ENCODE data around the gene PLEKHG3.

- TF ChIP-seq ATF2 (IDR thresholded peaks at IDR 0.05; ENCODE audit: low read length) = no peak
- TF ChIP-seq CTCF (IDR thresholded peaks at IDR 0.05 in 2 of 3, conservative IDR thresholded peaks at IDR 0.05 in 1 of 3; ENCODE audit: control insufficient read depth in 2 of 3, extremely low read depth in 1 of 3, insufficient read depth in 1 of 3, low read depth in 3 of 3, low read length in 3 of 3) = no peak
- TF ChIP-seq RAD21 (IDR thresholded peaks at IDR 0.05; ENCODE audit: insufficient read depth, low read depth, low read length) = no peak
- TF ChIP-seq GABPA (IDR thresholded peaks at IDR 0.05; ENCODE audit: low read depth) = no peak
Measured at GRCh38 chr14:64753374-64753773, 49.1 kb downstream of the PLEKHG3 start.
